GM19025 (cell line): ENCODE measurements around the gene MCTS1.
"Not testable (repeated sequence)": the region's sequence is repeated elsewhere in the genome, so short reads cannot be mapped to it uniquely, and the experiment has no call there.

Experiments
- ATAC-seq: cut with Tn5 transposase; IDR thresholded peaks from one replicate; pipeline ENCODE4 v1.9.1; 2021; ENCODE audit warnings: mild to moderate bottlenecking, low read depth, moderate library complexity; ENCODE audit not compliant: unreplicated experiment

The MCTS1 gene

GRCh38 chrX:120625371-120625770, 21.5 kb downstream of the MCTS1 start:
- ATAC-seq, result no peak

GRCh38 chrX:120629667-120630537, 26.0 kb downstream of the MCTS1 start, which contains the start of gene C1GALT1C1:
C1GALT1C1 (minus strand) TSS chrX:120630054; CDS start chrX:120627166, 2,888 bp downstream.
- peak; percentile 95 for ATAC-seq

GRCh38 chrX:120638619-120639018, 34.7 kb downstream of the MCTS1 start:
- ATAC-seq, result no peak

- ATAC-seq, result no peak
Measured at GRCh38 chrX:120642871-120643270, 39.0 kb downstream of the MCTS1 start.

GRCh38 chrX:120647127-120647526, 43.2 kb downstream of the MCTS1 start:
- no peak for ATAC-seq

GRCh38 chrX:120652256-120652655, 48.4 kb downstream of the MCTS1 start:
- not testable (repeated sequence) for ATAC-seq

GRCh38 chrX:120653000-120653399, 49.1 kb downstream of the MCTS1 start:
- no peak for ATAC-seq

GRCh38 chrX:120660637-120661036, 56.7 kb downstream of the MCTS1 start:
- no peak for ATAC-seq
